ENCODE results near the gene RASSF8.

Gene RASSF8

GRCh38 chr12:26046203-26046602, 87.7 kb downstream of the RASSF8 start:
- TF ChIP-seq CTCF (IDR thresholded peaks at IDR 0.05; ENCODE audit: low read depth, low read length, missing control alignments): no peak
- H3K4me3 ChIP-seq (ENCODE audit: low read depth, low read length): no peak overlapping the region
- in situ Hi-C loops (cut with HindIII; ENCODE audit: low pct_ligation_motif_present, low sequenced_read_pairs): no loop called here
- H3K27ac ChIP-seq: no peak overlapping the region
- no peak for DNase-seq
- no peaks in the 10 kb centered on the region for H3K27me3 ChIP-seq (replicated peaks)
- H3K36me3 ChIP-seq (replicated peaks): no peaks in the 10 kb centered on the region

- no peak for DNase-seq
- Histone ChIP-seq H3K4me3 (ENCODE audit: low read depth, low read length) (no peak overlapping the region), H3K36me3 (replicated peaks) (no peaks in the 10 kb centered on the region), H3K27ac (no peak overlapping the region), H3K27me3 (replicated peaks) (no peaks in the 10 kb centered on the region)
- in situ Hi-C loops (cut with HindIII; ENCODE audit: low pct_ligation_motif_present, low sequenced_read_pairs): no loop called here
- no peak for TF ChIP-seq CTCF (IDR thresholded peaks at IDR 0.05; ENCODE audit: low read depth, low read length, missing control alignments)
Observed at GRCh38 chr12:26046906-26047305, 88.4 kb downstream of the RASSF8 start.

- Histone ChIP-seq H3K27ac (no peak overlapping the region), H3K36me3 (replicated peaks) (no peaks in the 10 kb centered on the region), H3K27me3 (replicated peaks) (no peaks in the 10 kb centered on the region), H3K4me3 (ENCODE audit: low read depth, low read length) (no peak overlapping the region)
- TF ChIP-seq CTCF (IDR thresholded peaks at IDR 0.05; ENCODE audit: low read depth, low read length, missing control alignments): no peak
- no peak for DNase-seq
- in situ Hi-C loops (cut with HindIII; ENCODE audit: low pct_ligation_motif_present, low sequenced_read_pairs): no loop called here
Observed at GRCh38 chr12:26047401-26048226, 89.1 kb downstream of the RASSF8 start.

GRCh38 chr12:26052652-26053051, 94.2 kb downstream of the RASSF8 start:
- in situ Hi-C loops (cut with HindIII; ENCODE audit: low pct_ligation_motif_present, low sequenced_read_pairs): no loop called here
- no peak for TF ChIP-seq CTCF (IDR thresholded peaks at IDR 0.05; ENCODE audit: low read depth, low read length, missing control alignments)
- no peaks in the 10 kb centered on the region for H3K27me3 ChIP-seq (replicated peaks)

GRCh38 chr12:26054383-26054782, 95.9 kb downstream of the RASSF8 start:
- in situ Hi-C loops (cut with HindIII; ENCODE audit: low pct_ligation_motif_present, low sequenced_read_pairs): no loop called here
- no peaks in the 10 kb centered on the region for H3K27me3 ChIP-seq (replicated peaks)
- H3K27ac ChIP-seq: no peak overlapping the region
- no peak for TF ChIP-seq CTCF (IDR thresholded peaks at IDR 0.05; ENCODE audit: low read depth, low read length, missing control alignments)
- no peak for DNase-seq
- no peak overlapping the region for H3K4me3 ChIP-seq (ENCODE audit: low read depth, low read length)
- H3K36me3 ChIP-seq (replicated peaks): no peaks in the 10 kb centered on the region

More at GRCh38 chr12:26052652-26053051, 94.2 kb downstream of the RASSF8 start:
- Histone ChIP-seq H3K4me3 (ENCODE audit: low read depth, low read length) (no peak overlapping the region), H3K36me3 (replicated peaks) (no peaks in the 10 kb centered on the region), H3K27ac (no peak overlapping the region)
- DNase-seq: no peak

GRCh38 chr12:26055087-26055486, 96.6 kb downstream of the RASSF8 start:
- DNase-seq: no peak
- no peak for TF ChIP-seq CTCF (IDR thresholded peaks at IDR 0.05; ENCODE audit: low read depth, low read length, missing control alignments)
- Histone ChIP-seq H3K27ac (no peak overlapping the region), H3K36me3 (replicated peaks) (no peaks in the 10 kb centered on the region), H3K4me3 (ENCODE audit: low read depth, low read length) (no peak overlapping the region), H3K27me3 (replicated peaks) (no peaks in the 10 kb centered on the region)
- in situ Hi-C loops (cut with HindIII; ENCODE audit: low pct_ligation_motif_present, low sequenced_read_pairs): no loop called here

Data from brain microvascular endothelial cell (primary cell).